OCI-LY7 (cell line): ENCODE results near the gene F7.

Experiments
- CTCF ChIP-seq: fragments of 200-600 bp; sonication (generic); conservative IDR thresholded peaks from 2 replicates; pipeline ENCODE4 v1.5.1; 2014; ENCODE audit warnings: mild to moderate bottlenecking, antibody characterized with exemption, low read length, moderate library complexity, mixed read lengths
- EZH2phosphoT487 ChIP-seq: fragments of 200-600 bp; sonication (generic); IDR thresholded peaks from 2 replicates; pipeline ENCODE4 v1.6.1; 2018; ENCODE audit warnings: low read depth, borderline replicate concordance, mild to moderate bottlenecking, mixed run types, antibody characterized with exemption, low read length, moderate library complexity, mixed read lengths

GRCh38 chr13:113066142-113066455 is 39.5 kb upstream of the F7 start:
- TF ChIP-seq CTCF (no peak), EZH2phosphoT487 (no peak)
